Epithelial cell of proximal tubule (primary cell): ENCODE measurements around the gene WDFY3. TPM values are rescaled to one million over a fixed set of nuclear protein-coding genes. Genes with fewer than 3 reads are reported as not detected.

Source experiments
- DNase-seq: peaks from one replicate; pipeline ENCODE4 v3.0.0-alpha.2; 2011; ENCODE audit warnings: low read depth
- H3K4me3 ChIP-seq: 2 replicates; pipeline ENCODE4 v1.5.1; 2011; ENCODE audit warnings: low read depth, mild to moderate bottlenecking, low read length
- CTCF ChIP-seq: conservative IDR thresholded peaks from 2 replicates; pipeline ENCODE4 v1.5.1; 2012; ENCODE audit warnings: low read depth, mild to moderate bottlenecking, low read length
- total RNA-seq: library from RNA; depleted of rRNA; stranded (reverse); fragments of >200 nt; gene quantifications from 2 replicates; pipeline ENCODE4 v1.2.3, GENCODE V29; 2015

Gene WDFY3
- total RNA-seq, 1 donor from 2014 or later = 35.1 TPM

DNA sequence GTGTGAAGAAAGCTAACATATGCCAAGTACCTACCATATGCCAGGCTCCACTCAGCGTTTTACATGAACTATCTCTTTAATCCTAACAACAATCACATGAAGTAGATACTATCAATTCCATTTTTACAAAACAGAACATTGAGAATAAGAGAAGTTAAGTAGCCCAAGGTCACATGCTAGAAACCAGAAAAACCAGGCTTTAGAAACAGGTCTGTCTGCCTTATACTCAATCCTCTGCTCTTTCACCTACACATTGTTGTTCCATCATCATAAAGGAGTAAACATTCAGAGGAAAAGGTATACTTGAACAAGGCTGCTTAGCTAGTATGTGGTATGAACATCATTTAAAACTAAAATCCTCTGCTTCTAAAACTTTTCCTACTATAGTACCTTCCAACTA, 42.1 kb downstream of the WDFY3 start:
- no peak for DNase-seq
- no peak for TF ChIP-seq CTCF
- H3K4me3 ChIP-seq = no peak overlapping the region

DNA sequence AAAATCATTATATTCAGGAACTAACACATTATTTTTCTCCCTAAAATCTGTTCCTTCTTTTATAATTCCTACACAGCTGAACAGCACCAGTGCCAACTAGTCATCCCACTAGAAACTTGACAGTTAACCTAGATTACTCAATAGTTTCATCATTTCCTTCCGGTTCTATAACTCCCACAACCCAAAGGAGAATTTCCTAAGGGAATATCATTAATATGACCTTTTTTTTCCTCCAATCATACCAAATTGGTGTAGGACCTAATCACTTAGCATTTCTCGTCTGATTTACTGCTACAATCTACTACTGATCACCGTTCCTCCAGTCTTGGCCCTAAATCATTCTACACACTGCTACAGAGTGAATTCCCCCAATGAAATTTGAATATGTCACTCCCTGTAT, 45.9 kb downstream of the WDFY3 start:
- no peak overlapping the region for H3K4me3 ChIP-seq
- TF ChIP-seq CTCF = no peak
- no peak for DNase-seq

GRCh38 chr4:84917869-84918600, 48.5 kb downstream of the WDFY3 start:
- no peak for DNase-seq
- no peak overlapping the region for H3K4me3 ChIP-seq
- TF ChIP-seq CTCF = no peak

DNA sequence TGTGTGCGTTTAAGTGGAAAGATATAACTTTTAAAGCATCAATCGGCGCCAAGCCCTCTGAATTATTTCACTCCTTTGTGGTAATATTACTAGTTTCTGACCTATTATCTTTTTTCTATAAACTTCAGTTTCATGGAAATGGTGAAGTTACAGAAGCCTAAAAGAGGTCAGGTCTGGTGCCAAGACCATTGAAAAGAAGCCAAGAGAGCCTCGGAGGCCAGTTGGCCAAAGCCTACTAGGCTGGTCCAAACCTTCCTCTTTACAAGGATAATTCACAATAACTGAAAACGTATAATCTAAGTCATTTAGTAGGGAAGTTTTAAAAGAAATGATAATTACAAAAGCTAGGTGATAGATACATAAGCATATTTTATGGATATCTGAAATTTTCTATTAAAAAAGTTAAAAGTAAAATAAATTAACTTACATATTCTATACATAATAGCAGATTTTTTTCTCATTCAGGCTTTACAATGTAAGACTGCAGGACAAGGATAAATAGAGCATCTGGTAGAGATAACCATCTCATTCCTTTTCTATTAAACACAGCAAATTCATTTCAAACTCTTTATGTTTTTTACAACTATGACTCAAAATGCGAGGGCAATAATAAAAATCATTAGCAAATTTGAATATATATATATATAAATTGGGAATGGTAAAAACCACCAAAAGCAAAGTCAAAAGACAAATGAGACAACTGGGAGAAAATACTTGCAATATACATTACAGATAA, 49.2 kb downstream of the WDFY3 start:
- TF ChIP-seq CTCF = no peak
- no peak overlapping the region for H3K4me3 ChIP-seq
- no peak for DNase-seq

DNA sequence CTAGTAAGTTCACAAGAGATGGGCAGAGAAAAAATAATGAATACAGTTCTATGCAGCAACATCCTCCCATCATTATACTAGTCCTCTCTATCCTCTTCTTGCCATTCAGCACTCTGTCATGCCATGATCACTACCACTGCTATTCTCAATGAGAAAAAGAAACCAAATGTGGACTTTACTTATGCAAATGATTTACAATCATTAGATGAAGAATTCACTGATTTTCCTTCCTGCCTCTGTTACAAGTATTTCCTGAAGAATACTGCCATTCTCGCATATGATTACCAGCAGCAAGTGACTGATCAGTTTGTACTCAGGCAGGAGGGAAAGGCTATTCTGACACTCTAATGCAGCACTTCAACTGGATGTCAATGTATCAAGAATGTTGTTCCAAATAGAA, 50.3 kb downstream of the WDFY3 start:
- no peak overlapping the region for H3K4me3 ChIP-seq
- TF ChIP-seq CTCF = no peak
- no peak for DNase-seq

GRCh38 chr4:84915396-84915780, 51.1 kb downstream of the WDFY3 start:
- H3K4me3 ChIP-seq = no peak overlapping the region
- no peak for TF ChIP-seq CTCF
- no peak for DNase-seq
